ENCODE measurements around the gene CDCP1.

CDCP1 gene

GRCh38 chr3:45182915-45183871, 37.0 kb upstream of the CDCP1 start:
- Histone ChIP-seq H3K27me3 (ENCODE audit: control insufficient read depth, insufficient read depth, low read length) (no peaks in the 10 kb centered on the region), H3K36me3 (ENCODE audit: control insufficient read depth, insufficient read depth, low read length) (no peaks in the 10 kb centered on the region), H3K9ac (ENCODE audit: low read length) (peak overlapping the region; percentile 71), H3K9me3 (ENCODE audit: control insufficient read depth, low read length) (no peaks in the 10 kb centered on the region), H3K4me3 (ENCODE audit: low read length) (no peak overlapping the region), H3K4me1 (ENCODE audit: control insufficient read depth, insufficient read depth, low read length) (peaks cover 52% of the 10 kb centered on the region)

DNA sequence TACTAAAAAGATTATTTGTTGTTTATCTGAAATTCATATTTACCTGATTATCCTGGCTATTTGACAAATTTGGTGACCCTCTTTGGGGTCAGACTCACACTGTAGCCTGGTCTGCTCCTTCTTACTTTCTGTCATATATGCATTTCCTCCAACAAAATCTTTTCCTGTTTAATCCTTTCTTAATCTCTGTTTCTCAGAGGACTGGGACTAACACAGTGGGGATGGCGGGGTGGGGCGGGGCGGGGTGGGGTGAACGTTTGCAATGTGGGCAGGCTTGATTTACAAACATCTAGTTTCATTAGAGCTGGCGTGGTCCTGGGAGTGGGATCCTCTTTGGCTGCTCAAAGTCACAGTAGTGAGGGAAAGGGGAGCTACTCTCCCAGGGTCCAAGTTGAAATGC, 35.3 kb upstream of the CDCP1 start:
- H3K27me3 ChIP-seq (ENCODE audit: control insufficient read depth, insufficient read depth, low read length): no peaks in the 10 kb centered on the region
- no peak overlapping the region for H3K4me3 ChIP-seq (ENCODE audit: low read length)
- H3K9me3 ChIP-seq (ENCODE audit: control insufficient read depth, low read length): no peaks in the 10 kb centered on the region
- H3K9ac ChIP-seq (ENCODE audit: low read length): no peak overlapping the region
- H3K36me3 ChIP-seq (ENCODE audit: control insufficient read depth, insufficient read depth, low read length): no peaks in the 10 kb centered on the region
- peaks cover 58% of the 10 kb centered on the region for H3K4me1 ChIP-seq (ENCODE audit: control insufficient read depth, insufficient read depth, low read length)

GRCh38 chr3:45180899-45181298, 34.7 kb upstream of the CDCP1 start:
- peaks cover 58% of the 10 kb centered on the region for H3K4me1 ChIP-seq (ENCODE audit: control insufficient read depth, insufficient read depth, low read length)
- no peaks in the 10 kb centered on the region for H3K36me3 ChIP-seq (ENCODE audit: control insufficient read depth, insufficient read depth, low read length)
- no peaks in the 10 kb centered on the region for H3K27me3 ChIP-seq (ENCODE audit: control insufficient read depth, insufficient read depth, low read length)
- H3K9me3 ChIP-seq (ENCODE audit: control insufficient read depth, low read length): no peaks in the 10 kb centered on the region
- H3K4me3 ChIP-seq (ENCODE audit: low read length): no peak overlapping the region
- no peak overlapping the region for H3K9ac ChIP-seq (ENCODE audit: low read length)

- peaks cover 58% of the 10 kb centered on the region for H3K4me1 ChIP-seq (ENCODE audit: control insufficient read depth, insufficient read depth, low read length)
- no peaks in the 10 kb centered on the region for H3K9me3 ChIP-seq (ENCODE audit: control insufficient read depth, low read length)
- no peak overlapping the region for H3K4me3 ChIP-seq (ENCODE audit: low read length)
- H3K36me3 ChIP-seq (ENCODE audit: control insufficient read depth, insufficient read depth, low read length): no peaks in the 10 kb centered on the region
- H3K9ac ChIP-seq (ENCODE audit: low read length): no peak overlapping the region
- no peaks in the 10 kb centered on the region for H3K27me3 ChIP-seq (ENCODE audit: control insufficient read depth, insufficient read depth, low read length)
These were observed 33.9 kb upstream of the CDCP1 start for GRCh38 chr3:45180051-45180450.

DNA sequence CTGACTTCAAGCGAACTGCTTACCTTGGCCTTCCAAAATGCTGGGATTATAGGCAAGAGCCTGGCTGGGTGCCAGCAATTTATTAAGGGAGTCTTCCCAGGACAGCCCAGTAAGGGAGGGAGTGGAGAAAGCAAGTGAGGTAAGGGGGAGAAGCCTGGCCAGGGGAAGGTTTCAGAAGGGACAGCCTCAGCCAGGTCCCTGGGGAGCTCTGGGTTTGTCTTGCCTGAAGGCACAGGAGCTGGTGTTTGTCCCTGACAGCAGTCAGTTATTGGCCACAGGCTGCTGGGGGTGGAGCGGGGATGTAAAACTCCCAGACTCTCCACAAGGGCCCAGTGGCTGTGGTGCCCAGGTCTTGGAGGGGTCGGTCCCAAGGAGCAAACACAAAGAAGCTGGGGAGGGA, 33.0 kb upstream of the CDCP1 start:
- Histone ChIP-seq H3K9me3 (ENCODE audit: control insufficient read depth, low read length) (no peaks in the 10 kb centered on the region), H3K4me3 (ENCODE audit: low read length) (no peak overlapping the region), H3K4me1 (ENCODE audit: control insufficient read depth, insufficient read depth, low read length) (peaks cover 57% of the 10 kb centered on the region), H3K27me3 (ENCODE audit: control insufficient read depth, insufficient read depth, low read length) (no peaks in the 10 kb centered on the region), H3K36me3 (ENCODE audit: control insufficient read depth, insufficient read depth, low read length) (no peaks in the 10 kb centered on the region), H3K9ac (ENCODE audit: low read length) (no peak overlapping the region)

- Histone ChIP-seq H3K9me3 (ENCODE audit: control insufficient read depth, low read length) (no peaks in the 10 kb centered on the region), H3K4me1 (ENCODE audit: control insufficient read depth, insufficient read depth, low read length) (peaks cover 49% of the 10 kb centered on the region), H3K9ac (ENCODE audit: low read length) (peak overlapping the region; percentile 42), H3K4me3 (ENCODE audit: low read length) (no peak overlapping the region), H3K36me3 (ENCODE audit: control insufficient read depth, insufficient read depth, low read length) (no peaks in the 10 kb centered on the region), H3K27me3 (ENCODE audit: control insufficient read depth, insufficient read depth, low read length) (no peaks in the 10 kb centered on the region)
These were observed 32.2 kb upstream of the CDCP1 start for GRCh38 chr3:45178183-45179023.

- H3K36me3 ChIP-seq (ENCODE audit: control insufficient read depth, insufficient read depth, low read length): no peaks in the 10 kb centered on the region
- H3K4me3 ChIP-seq (ENCODE audit: low read length): no peak overlapping the region
- H3K4me1 ChIP-seq (ENCODE audit: control insufficient read depth, insufficient read depth, low read length): peaks cover 35% of the 10 kb centered on the region
- H3K27me3 ChIP-seq (ENCODE audit: control insufficient read depth, insufficient read depth, low read length): no peaks in the 10 kb centered on the region
- H3K9me3 ChIP-seq (ENCODE audit: control insufficient read depth, low read length): no peaks in the 10 kb centered on the region
- no peak overlapping the region for H3K9ac ChIP-seq (ENCODE audit: low read length)
These were observed 30.7 kb upstream of the CDCP1 start for GRCh38 chr3:45176912-45177311.

GRCh38 chr3:45174234-45174633, 28.1 kb upstream of the CDCP1 start:
- peaks cover 17% of the 10 kb centered on the region for H3K4me1 ChIP-seq (ENCODE audit: control insufficient read depth, insufficient read depth, low read length)

DNA sequence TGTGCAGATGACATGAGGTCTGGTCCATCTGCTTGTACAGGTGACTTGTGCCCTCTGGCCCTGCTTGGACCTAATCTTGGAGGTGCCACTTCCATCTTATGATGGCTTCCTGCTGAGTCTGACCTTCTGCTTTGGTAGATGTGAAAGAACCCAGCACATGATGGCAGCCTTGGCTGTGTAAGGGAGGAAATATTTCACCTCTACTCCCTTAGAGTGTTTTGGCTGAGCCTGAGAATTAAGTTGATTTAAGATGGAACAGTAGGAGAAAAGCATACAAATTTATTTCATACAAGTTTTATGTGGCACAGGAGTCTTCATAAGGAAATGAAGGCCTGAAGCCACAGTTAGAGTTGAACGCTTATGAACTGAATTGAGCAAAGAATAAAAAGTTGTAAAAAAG, 27.6 kb upstream of the CDCP1 start:
- H3K9ac ChIP-seq (ENCODE audit: low read length): no peak overlapping the region
- no peaks in the 10 kb centered on the region for H3K36me3 ChIP-seq (ENCODE audit: control insufficient read depth, insufficient read depth, low read length)
- H3K4me3 ChIP-seq (ENCODE audit: low read length): no peak overlapping the region
- no peaks in the 10 kb centered on the region for H3K27me3 ChIP-seq (ENCODE audit: control insufficient read depth, insufficient read depth, low read length)
- H3K9me3 ChIP-seq (ENCODE audit: control insufficient read depth, low read length): no peaks in the 10 kb centered on the region
- peaks cover 12% of the 10 kb centered on the region for H3K4me1 ChIP-seq (ENCODE audit: control insufficient read depth, insufficient read depth, low read length)

More at GRCh38 chr3:45174234-45174633, 28.1 kb upstream of the CDCP1 start:
- Histone ChIP-seq H3K4me3 (ENCODE audit: low read length) (no peak overlapping the region), H3K36me3 (ENCODE audit: control insufficient read depth, insufficient read depth, low read length) (no peaks in the 10 kb centered on the region), H3K27me3 (ENCODE audit: control insufficient read depth, insufficient read depth, low read length) (no peaks in the 10 kb centered on the region), H3K9me3 (ENCODE audit: control insufficient read depth, low read length) (no peaks in the 10 kb centered on the region), H3K9ac (ENCODE audit: low read length) (no peak overlapping the region)

GRCh38 chr3:45171283-45171682, 25.1 kb upstream of the CDCP1 start:
- Histone ChIP-seq H3K9ac (ENCODE audit: low read length) (no peak overlapping the region), H3K27me3 (ENCODE audit: control insufficient read depth, insufficient read depth, low read length) (no peaks in the 10 kb centered on the region), H3K4me3 (ENCODE audit: low read length) (no peak overlapping the region), H3K4me1 (ENCODE audit: control insufficient read depth, insufficient read depth, low read length) (peaks cover 15% of the 10 kb centered on the region), H3K36me3 (ENCODE audit: control insufficient read depth, insufficient read depth, low read length) (no peaks in the 10 kb centered on the region), H3K9me3 (ENCODE audit: control insufficient read depth, low read length) (no peaks in the 10 kb centered on the region)

DNA sequence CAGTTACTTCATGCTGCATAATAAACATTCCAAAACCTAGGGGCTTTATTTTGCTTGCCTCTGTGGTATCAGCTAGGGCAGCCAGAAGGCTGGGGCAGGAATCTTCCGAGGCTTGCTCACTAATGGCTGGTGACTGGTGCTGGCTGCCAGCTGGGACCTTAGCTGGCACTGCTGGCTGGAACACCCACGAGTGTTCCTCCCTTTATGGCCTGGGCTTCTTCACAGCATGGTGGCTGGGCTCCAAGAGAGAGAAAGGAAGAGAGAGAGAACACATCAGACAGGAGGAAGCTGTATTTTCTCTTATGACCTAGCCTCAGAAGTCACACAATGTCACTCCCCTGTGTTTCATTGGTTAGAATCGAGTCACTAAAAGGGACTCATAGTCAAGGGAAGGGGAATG, 23.9 kb upstream of the CDCP1 start:
- Histone ChIP-seq H3K4me1 (ENCODE audit: control insufficient read depth, insufficient read depth, low read length) (peaks cover 24% of the 10 kb centered on the region), H3K36me3 (ENCODE audit: control insufficient read depth, insufficient read depth, low read length) (no peaks in the 10 kb centered on the region), H3K9me3 (ENCODE audit: control insufficient read depth, low read length) (no peaks in the 10 kb centered on the region), H3K9ac (ENCODE audit: low read length) (no peak overlapping the region), H3K27me3 (ENCODE audit: control insufficient read depth, insufficient read depth, low read length) (no peaks in the 10 kb centered on the region), H3K4me3 (ENCODE audit: low read length) (no peak overlapping the region)
